HG03575 (cell line): ENCODE results near the gene SLX4IP.

Experiments
- ATAC-seq: cut with Tn5 transposase; IDR thresholded peaks from one replicate; pipeline ENCODE4 v1.9.1; 2021; ENCODE audit not compliant: unreplicated experiment, insufficient number of reproducible peaks, low FRiP score; ENCODE audit errors: extremely low read depth

SLX4IP gene

GRCh38 chr20:10634211-10634610, 199.1 kb downstream of the SLX4IP start:
- no peak for ATAC-seq

- no peak for ATAC-seq
Measured at GRCh38 chr20:10634683-10635411, 199.7 kb downstream of the SLX4IP start.

GRCh38 chr20:10635476-10636208, 200.5 kb downstream of the SLX4IP start:
- ATAC-seq = no peak

- ATAC-seq = no peak
Measured at GRCh38 chr20:10636326-10636818, 201.3 kb downstream of the SLX4IP start.

GRCh38 chr20:10637031-10637559, 202.0 kb downstream of the SLX4IP start:
- no peak for ATAC-seq

- ATAC-seq = no peak
Measured at GRCh38 chr20:10637563-10637962, 202.5 kb downstream of the SLX4IP start.

GRCh38 chr20:10639077-10639736, 204.1 kb downstream of the SLX4IP start:
- ATAC-seq = no peak

- ATAC-seq = no peak
Measured at GRCh38 chr20:10639737-10640556, 204.8 kb downstream of the SLX4IP start.

GRCh38 chr20:10640897-10641296, 205.8 kb downstream of the SLX4IP start:
- ATAC-seq = no peak

GRCh38 chr20:10641467-10641866, 206.4 kb downstream of the SLX4IP start:
- no peak for ATAC-seq

GRCh38 chr20:10641893-10642292, 206.8 kb downstream of the SLX4IP start:
- no peak for ATAC-seq

GRCh38 chr20:10642856-10643559, 207.9 kb downstream of the SLX4IP start:
- ATAC-seq = no peak

- no peak for ATAC-seq
Measured at GRCh38 chr20:10643560-10643873, 208.4 kb downstream of the SLX4IP start.

- ATAC-seq = no peak
Measured at GRCh38 chr20:10644458-10645204, 209.5 kb downstream of the SLX4IP start.

GRCh38 chr20:10645205-10645570, 210.1 kb downstream of the SLX4IP start:
- ATAC-seq = no peak

- no peak for ATAC-seq
Measured at GRCh38 chr20:10646006-10646405, 210.9 kb downstream of the SLX4IP start.

GRCh38 chr20:10646886-10647420, 211.8 kb downstream of the SLX4IP start:
- no peak for ATAC-seq

- ATAC-seq = no peak
Measured at GRCh38 chr20:10647471-10647870, 212.4 kb downstream of the SLX4IP start.
